Dendritic cell treated with granulocyte-macrophage colony-stimulating factor and Interleukin-4, amounts not matched to agents 40 ng/mL and 50 ng/mL, for 4 days (primary cell): ENCODE measurements around the gene PPP4R3A.
A peak's percentile ranks its signal among the peaks of the same experiment; 100 is the strongest.
"Not testable (repeated sequence)": the region's sequence is repeated elsewhere in the genome, so short reads cannot be mapped to it uniquely, and the experiment has no call there.

Experiments
- H3K27ac Mint-ChIP-seq: one replicate; pipeline ENCODE4 v1.8.0; 2022; ENCODE audit warnings: mild to moderate bottlenecking, mixed read lengths
- H3K27me3 Mint-ChIP-seq: one replicate; pipeline ENCODE4 v1.8.0; 2022; ENCODE audit warnings: mild to moderate bottlenecking, mixed read lengths
- H3K36me3 Mint-ChIP-seq: one replicate; pipeline ENCODE4 v1.8.0; 2022; ENCODE audit warnings: low read depth, mixed read lengths
- H3K4me1 Mint-ChIP-seq: one replicate; pipeline ENCODE4 v1.8.0; 2022; ENCODE audit warnings: low read depth, mixed read lengths
- H3K4me3 Mint-ChIP-seq: one replicate; pipeline ENCODE4 v1.8.0; 2022; ENCODE audit warnings: mild to moderate bottlenecking, moderate library complexity, mixed read lengths
- H3K9me3 Mint-ChIP-seq: one replicate; pipeline ENCODE4 v1.8.0; 2022; ENCODE audit warnings: mixed read lengths
- intact Hi-C: fragments of 100-400 bp; cut with micrococcal nuclease; formaldehyde crosslinking; loops from one replicate; pipeline ENCODE4 v1.15.0; 2022

The PPP4R3A gene

GRCh38 chr14:91510171-91511042 is at the start of gene PPP4R3A:
Gene PPP4R3A (minus strand): TSS chr14:91510310. CDS start chr14:91509647, 663 bp downstream.
- H3K27ac Mint-ChIP-seq = peak within 1 kb of the TSS; percentile 99
- H3K4me1 Mint-ChIP-seq = peaks cover 11% of the 10 kb centered on the region
- no peaks in the 10 kb centered on the region for H3K9me3 Mint-ChIP-seq
- H3K36me3 Mint-ChIP-seq = peaks cover 30% of the 10 kb centered on the region
- peak within 1 kb of the TSS; percentile 89 for H3K4me3 Mint-ChIP-seq
- intact Hi-C loops = no loop called here
- no peaks in the 10 kb centered on the region for H3K27me3 Mint-ChIP-seq

GRCh38 chr14:91555531-91555930 is 45.4 kb upstream of the PPP4R3A start:
- intact Hi-C loops = no loop called here
- Mint-ChIP-seq H3K27me3 (peaks cover 39% of the 10 kb centered on the region), H3K9me3 (peaks cover 9% of the 10 kb centered on the region), H3K36me3 (no peaks in the 10 kb centered on the region), H3K27ac (no peak overlapping the region), H3K4me1 (no peaks in the 10 kb centered on the region), H3K4me3 (no peak overlapping the region)

GRCh38 chr14:91554535-91555332 is 44.6 kb upstream of the PPP4R3A start:
- Mint-ChIP-seq H3K27me3 (peaks cover 38% of the 10 kb centered on the region), H3K4me3 (no peak overlapping the region), H3K36me3 (no peaks in the 10 kb centered on the region), H3K9me3 (peaks cover 7% of the 10 kb centered on the region), H3K4me1 (no peaks in the 10 kb centered on the region), H3K27ac (no peak overlapping the region)
- intact Hi-C loops = no loop called here

GRCh38 chr14:91548108-91548507 is 38.0 kb upstream of the PPP4R3A start:
- Mint-ChIP-seq H3K27ac (no peak overlapping the region), H3K36me3 (no peaks in the 10 kb centered on the region), H3K4me3 (no peak overlapping the region), H3K4me1 (peaks cover 6% of the 10 kb centered on the region), H3K27me3 (peaks cover 16% of the 10 kb centered on the region), H3K9me3 (no peaks in the 10 kb centered on the region)
- intact Hi-C loops = no loop called here

- Mint-ChIP-seq H3K4me1 (peaks cover 6% of the 10 kb centered on the region), H3K4me3 (no peak overlapping the region), H3K9me3 (peaks cover 15% of the 10 kb centered on the region), H3K27me3 (peaks cover 11% of the 10 kb centered on the region), H3K36me3 (no peaks in the 10 kb centered on the region), H3K27ac (no peak overlapping the region)
- intact Hi-C loops = no loop called here
Observed at GRCh38 chr14:91545946-91546716, 36.0 kb upstream of the PPP4R3A start.

- Mint-ChIP-seq H3K4me3 (no peak overlapping the region), H3K36me3 (no peaks in the 10 kb centered on the region), H3K27me3 (peaks cover 10% of the 10 kb centered on the region), H3K9me3 (peaks cover 22% of the 10 kb centered on the region), H3K4me1 (peaks cover 6% of the 10 kb centered on the region), H3K27ac (no peak overlapping the region)
- intact Hi-C loops = no loop called here
Observed at GRCh38 chr14:91545204-91545603, 35.1 kb upstream of the PPP4R3A start.

- Mint-ChIP-seq H3K27ac (no peak overlapping the region), H3K4me1 (no peaks in the 10 kb centered on the region), H3K27me3 (peaks cover 12% of the 10 kb centered on the region), H3K4me3 (no peak overlapping the region), H3K36me3 (no peaks in the 10 kb centered on the region), H3K9me3 (peaks cover 29% of the 10 kb centered on the region)
- intact Hi-C loops = no loop called here
Observed at GRCh38 chr14:91536327-91536726, 26.2 kb upstream of the PPP4R3A start.

GRCh38 chr14:91534059-91534458 is 23.9 kb upstream of the PPP4R3A start:
- H3K4me1 Mint-ChIP-seq, H3K36me3 Mint-ChIP-seq, H3K4me3 Mint-ChIP-seq, H3K27ac Mint-ChIP-seq, intact Hi-C loops: not testable (repeated sequence)
- Mint-ChIP-seq H3K27me3 (peaks cover 12% of the 10 kb centered on the region), H3K9me3 (peaks cover 13% of the 10 kb centered on the region)

GRCh38 chr14:91533623-91534022 is 23.5 kb upstream of the PPP4R3A start:
- Mint-ChIP-seq H3K36me3 (no peaks in the 10 kb centered on the region), H3K27me3 (peaks cover 12% of the 10 kb centered on the region), H3K27ac (no peak overlapping the region), H3K9me3 (peaks cover 8% of the 10 kb centered on the region), H3K4me1 (no peaks in the 10 kb centered on the region), H3K4me3 (no peak overlapping the region)
- intact Hi-C loops = no loop called here

- H3K27me3 Mint-ChIP-seq = no peaks in the 10 kb centered on the region
- no peaks in the 10 kb centered on the region for H3K9me3 Mint-ChIP-seq
- no peak overlapping the region for H3K4me3 Mint-ChIP-seq
- no peak overlapping the region for H3K27ac Mint-ChIP-seq
- intact Hi-C loops = no loop called here
- peaks cover 21% of the 10 kb centered on the region for H3K4me1 Mint-ChIP-seq
- H3K36me3 Mint-ChIP-seq = no peaks in the 10 kb centered on the region
Observed at GRCh38 chr14:91523972-91524371, 13.9 kb upstream of the PPP4R3A start.

GRCh38 chr14:91521061-91521640 is 11.0 kb upstream of the PPP4R3A start:
- peaks cover 39% of the 10 kb centered on the region for H3K4me1 Mint-ChIP-seq
- H3K27me3 Mint-ChIP-seq = no peaks in the 10 kb centered on the region
- peak overlapping the region; percentile 78 for H3K27ac Mint-ChIP-seq
- no peaks in the 10 kb centered on the region for H3K9me3 Mint-ChIP-seq
- H3K36me3 Mint-ChIP-seq = no peaks in the 10 kb centered on the region
- intact Hi-C loops = no loop called here
- H3K4me3 Mint-ChIP-seq = no peak overlapping the region

- Mint-ChIP-seq H3K4me3 (no peak overlapping the region), H3K36me3 (no peaks in the 10 kb centered on the region), H3K27me3 (no peaks in the 10 kb centered on the region), H3K4me1 (peaks cover 46% of the 10 kb centered on the region), H3K9me3 (no peaks in the 10 kb centered on the region), H3K27ac (peak overlapping the region; percentile 78)
- intact Hi-C loops = no loop called here
Observed at GRCh38 chr14:91520138-91520537, 10.0 kb upstream of the PPP4R3A start.

- H3K27me3 Mint-ChIP-seq = no peaks in the 10 kb centered on the region
- H3K27ac Mint-ChIP-seq = peak overlapping the region; percentile 53
- H3K36me3 Mint-ChIP-seq = no peaks in the 10 kb centered on the region
- peaks cover 46% of the 10 kb centered on the region for H3K4me1 Mint-ChIP-seq
- intact Hi-C loops = no loop called here
- no peaks in the 10 kb centered on the region for H3K9me3 Mint-ChIP-seq
- no peak overlapping the region for H3K4me3 Mint-ChIP-seq
Observed at GRCh38 chr14:91519239-91520036, 9.3 kb upstream of the PPP4R3A start.
